Natural killer cell (primary cell): Measurements from ENCODE around the gene PBX2. TPM values are rescaled to one million over a fixed set of nuclear protein-coding genes. Genes with fewer than 3 reads are reported as not detected.
"Not testable (repeated sequence)": the region's sequence is repeated elsewhere in the genome, so short reads cannot be mapped to it uniquely, and the experiment has no call there.

Source experiments
- ATAC-seq, 3 donors: fragments of 150-1000 bp in 2 of 3; fragments of 200-7000 bp in 1 of 3; cut with Tn5 transposase; 1 replicate in 1 of 3; 2 replicates in 2 of 3; pipeline ENCODE4 v1.10.0; 2021; ENCODE audit warnings: mild to moderate bottlenecking in 2 of 3, moderate library complexity in 2 of 3
- DNase-seq, 2 donors: peaks; one replicate each; pipeline versions ENCODE4 v3.0.0 to v3.0.0-alpha.2; 2013 to 2021; ENCODE audit warnings: mixed read lengths in 1 of 2
- H3K27ac ChIP-seq: one replicate; pipeline ENCODE4 v1.5.1; 2013; ENCODE audit warnings: mild to moderate bottlenecking, low read length
- H3K27me3 ChIP-seq: one replicate; pipeline ENCODE4 v1.6.1; 2013; ENCODE audit warnings: low read length; ENCODE audit not compliant: control insufficient read depth, insufficient read depth
- H3K36me3 ChIP-seq: one replicate; pipeline ENCODE4 v1.6.1; 2013; ENCODE audit warnings: low read length; ENCODE audit not compliant: control insufficient read depth, insufficient read depth
- H3K4me1 ChIP-seq: one replicate; pipeline ENCODE4 v1.6.1; 2013; ENCODE audit warnings: low read length; ENCODE audit not compliant: control insufficient read depth, insufficient read depth
- H3K4me3 ChIP-seq: one replicate; pipeline ENCODE4 v1.5.1; 2013; ENCODE audit warnings: low read length
- H3K9me3 ChIP-seq: one replicate; pipeline ENCODE4 v1.6.1; 2013; ENCODE audit warnings: low read length; ENCODE audit not compliant: control insufficient read depth, insufficient read depth
- H3K27ac Mint-ChIP-seq, 2 donors: one replicate each; pipeline ENCODE4 v1.8.0; 2022; ENCODE audit warnings: mild to moderate bottlenecking in 2 of 2, mixed read lengths in 2 of 2, moderate library complexity in 1 of 2
- H3K27me3 Mint-ChIP-seq, 2 donors: one replicate each; pipeline ENCODE4 v1.8.0; 2022; ENCODE audit warnings: low read depth in 2 of 2, mixed read lengths in 2 of 2
- H3K36me3 Mint-ChIP-seq: one replicate; pipeline ENCODE4 v1.8.0; 2022; ENCODE audit warnings: mixed read lengths
- H3K4me1 Mint-ChIP-seq, 2 donors: one replicate each; pipeline ENCODE4 v1.8.0; 2022; ENCODE audit warnings: mixed read lengths in 2 of 2
- H3K4me3 Mint-ChIP-seq: one replicate; pipeline ENCODE4 v1.8.0; 2022; ENCODE audit warnings: mild to moderate bottlenecking, moderate library complexity, mixed read lengths
- H3K9me3 Mint-ChIP-seq, 2 donors: one replicate each; pipeline ENCODE4 v1.8.0; 2022; ENCODE audit warnings: mixed read lengths in 2 of 2
- WGBS: methylation state at CpG from one replicate; pipeline ENCODE4 v1.1.7; 2013; ENCODE audit warnings: missing lambda C conversion rate; ENCODE audit not compliant: insufficient coverage; 5-methylcytosine and 5-hydroxymethylcytosine counted together
- intact Hi-C: fragments of 100-400 bp; cut with micrococcal nuclease; formaldehyde crosslinking; loops from one replicate; pipeline ENCODE4 v1.14.2; 2022
- total RNA-seq, 4 donors: library from RNA; stranded (reverse); fragments of 120-200 nt in 1 of 4; gene quantifications; one replicate each; pipeline versions ENCODE4 v1.2.3 to v1.2.4, GENCODE V29; 2013 to 2022
- TF ChIP-seq, protein P1 (sequence below): fragments of 200-600 bp; IDR thresholded peaks from one replicate; pipeline ENCODE4 v1.8.0; 2022; ENCODE audit warnings: antibody characterized with exemption

Gene PBX2
- total RNA-seq, 3 donors from 2014 or later (not counting 1 experiment from before 2014, with no cell fraction given): 111 to 116 (median 112) TPM

DNA sequence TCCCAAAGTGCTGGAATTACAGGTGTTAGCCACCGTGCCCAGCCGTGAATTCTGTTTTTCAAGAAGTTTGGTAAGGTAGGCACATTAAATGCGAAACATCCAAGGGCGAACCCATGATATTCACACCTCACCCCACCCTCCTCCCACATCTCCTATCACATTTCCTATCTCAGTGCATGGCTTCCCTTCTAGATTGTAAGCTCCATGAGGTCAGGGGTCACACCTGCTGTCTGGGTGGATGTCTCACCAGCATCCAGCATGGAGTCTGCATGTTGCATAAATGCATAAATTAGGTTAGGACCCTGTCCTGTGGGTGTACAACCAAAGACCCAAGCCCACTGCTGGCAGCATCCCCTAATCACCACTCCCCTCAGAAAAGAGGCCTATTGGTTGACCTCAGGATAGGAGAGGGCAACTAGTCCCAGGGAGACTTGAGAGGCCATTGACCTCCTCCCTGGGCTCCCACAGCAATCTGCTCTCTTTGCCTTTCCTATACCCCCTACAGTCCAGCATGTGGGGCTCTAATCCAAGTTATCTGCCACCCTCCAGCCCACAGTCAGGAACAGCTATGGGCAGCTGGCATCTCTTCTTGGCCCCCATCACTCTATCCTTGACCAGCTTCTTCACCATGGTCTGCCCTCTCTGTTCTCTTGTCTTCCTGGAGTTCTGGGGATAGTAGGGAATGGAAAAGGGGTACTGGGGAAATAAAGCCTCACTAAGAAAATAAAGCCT, 42.4 kb downstream of the PBX2 start:
- Histone ChIP-seq H3K36me3 (no peaks in the 10 kb centered on the region), H3K9me3 (peaks cover 3% of the 10 kb centered on the region), H3K4me3 (no peak overlapping the region), H3K27me3 (peaks cover 21% of the 10 kb centered on the region), H3K4me1 (peaks cover 28% of the 10 kb centered on the region), H3K27ac (no peak overlapping the region)
- Mint-ChIP-seq H3K9me3 (no peaks in the 10 kb centered on the region), H3K4me1 (peaks cover 25 to 44% of the 10 kb centered on the region in 2 donors), H3K27ac (peak overlapping the region; percentile 80 to 91), H3K27me3 (peaks cover 20 to 37% of the 10 kb centered on the region in 2 donors), H3K36me3 (no peaks in the 10 kb centered on the region), H3K4me3 (peak overlapping the region; percentile 91)
- TF ChIP-seq, protein P1, sequence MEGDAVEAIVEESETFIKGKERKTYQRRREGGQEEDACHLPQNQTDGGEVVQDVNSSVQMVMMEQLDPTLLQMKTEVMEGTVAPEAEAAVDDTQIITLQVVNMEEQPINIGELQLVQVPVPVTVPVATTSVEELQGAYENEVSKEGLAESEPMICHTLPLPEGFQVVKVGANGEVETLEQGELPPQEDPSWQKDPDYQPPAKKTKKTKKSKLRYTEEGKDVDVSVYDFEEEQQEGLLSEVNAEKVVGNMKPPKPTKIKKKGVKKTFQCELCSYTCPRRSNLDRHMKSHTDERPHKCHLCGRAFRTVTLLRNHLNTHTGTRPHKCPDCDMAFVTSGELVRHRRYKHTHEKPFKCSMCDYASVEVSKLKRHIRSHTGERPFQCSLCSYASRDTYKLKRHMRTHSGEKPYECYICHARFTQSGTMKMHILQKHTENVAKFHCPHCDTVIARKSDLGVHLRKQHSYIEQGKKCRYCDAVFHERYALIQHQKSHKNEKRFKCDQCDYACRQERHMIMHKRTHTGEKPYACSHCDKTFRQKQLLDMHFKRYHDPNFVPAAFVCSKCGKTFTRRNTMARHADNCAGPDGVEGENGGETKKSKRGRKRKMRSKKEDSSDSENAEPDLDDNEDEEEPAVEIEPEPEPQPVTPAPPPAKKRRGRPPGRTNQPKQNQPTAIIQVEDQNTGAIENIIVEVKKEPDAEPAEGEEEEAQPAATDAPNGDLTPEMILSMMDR: peak; percentile 11
- 53% methylated on average over 4 of the region's 4 CpGs for WGBS
- intact Hi-C loops: loop anchor here (1.0 to 2.0 kb wide), 2 partner anchors 17 to 29 kb away; partner anchors contain the start of genes AGPAT1 and FKBPL
- ATAC-seq (no peak), DNase-seq (peak in 1 of 2 donors; percentile 41)

DNA sequence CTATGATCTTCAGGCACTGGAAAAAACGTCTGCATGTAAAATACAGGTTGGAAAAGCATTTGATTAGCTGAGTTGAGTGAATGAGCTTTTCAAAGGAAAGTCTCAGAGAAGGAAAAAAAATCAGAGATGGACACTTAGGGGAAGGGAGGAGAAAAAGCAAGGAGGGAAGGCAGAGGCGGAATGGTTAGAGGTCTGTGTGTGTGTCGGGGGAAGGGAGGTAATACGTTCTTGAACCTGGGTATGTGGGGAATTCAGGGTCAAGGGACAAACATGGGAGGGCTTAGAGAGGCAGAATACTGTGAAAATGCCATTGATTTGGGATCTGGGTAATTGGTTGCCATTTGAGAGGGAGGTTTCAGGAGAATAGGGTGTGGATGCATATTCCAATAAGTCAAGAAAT, 43.3 kb downstream of the PBX2 start:
- H3K9me3 ChIP-seq: peaks cover 3% of the 10 kb centered on the region
- H3K27ac ChIP-seq: no peak overlapping the region
- no peaks in the 10 kb centered on the region for H3K36me3 Mint-ChIP-seq
- intact Hi-C loops: no loop called here
- peaks cover 28% of the 10 kb centered on the region for H3K4me1 ChIP-seq
- H3K27me3 Mint-ChIP-seq: peaks cover 24 to 42% of the 10 kb centered on the region in 2 donors
- 64% methylated on average over 4 of the region's 4 CpGs for WGBS
- H3K4me3 ChIP-seq: no peak overlapping the region
- ATAC-seq: no peak
- H3K9me3 Mint-ChIP-seq: no peaks in the 10 kb centered on the region
- H3K27ac Mint-ChIP-seq: no peak overlapping the region
- peak overlapping the region; percentile 3 for H3K4me3 Mint-ChIP-seq
- H3K27me3 ChIP-seq: peaks cover 21% of the 10 kb centered on the region
- TF ChIP-seq, protein P1: no peak
- no peaks in the 10 kb centered on the region for H3K36me3 ChIP-seq
- DNase-seq: no peak
- H3K4me1 Mint-ChIP-seq: peaks cover 25 to 44% of the 10 kb centered on the region in 2 donors

DNA sequence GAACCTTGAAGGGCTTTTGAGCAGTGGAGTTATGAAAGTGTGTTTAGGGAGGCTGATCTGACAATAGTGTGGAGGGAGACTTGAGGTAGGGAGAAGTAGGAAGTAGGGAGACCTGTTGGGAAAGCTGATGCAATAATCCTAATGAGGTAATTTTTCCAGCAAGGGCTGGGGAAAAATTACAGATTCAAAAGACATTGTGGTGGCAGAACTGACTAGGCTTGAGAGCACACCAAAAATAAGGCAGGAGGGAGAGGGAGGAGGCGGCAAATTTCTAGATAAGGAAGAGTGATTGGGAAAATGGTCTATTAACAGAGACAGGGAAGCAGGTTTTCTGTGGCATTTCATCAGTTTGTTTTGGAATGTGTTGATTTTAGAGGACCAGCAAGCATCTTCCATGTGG, 43.7 kb downstream of the PBX2 start:
- no peaks in the 10 kb centered on the region for H3K36me3 ChIP-seq
- ATAC-seq: no peak
- peak overlapping the region; percentile 3 for H3K4me3 Mint-ChIP-seq
- H3K4me3 ChIP-seq: no peak overlapping the region
- H3K27ac Mint-ChIP-seq: no peak overlapping the region
- H3K4me1 ChIP-seq: peaks cover 28% of the 10 kb centered on the region
- WGBS: 96% methylated on average over 1 of the region's 1 CpG
- peaks cover 3% of the 10 kb centered on the region for H3K9me3 ChIP-seq
- H3K27ac ChIP-seq: no peak overlapping the region
- no peaks in the 10 kb centered on the region for H3K36me3 Mint-ChIP-seq
- peaks cover 21% of the 10 kb centered on the region for H3K27me3 ChIP-seq
- intact Hi-C loops: no loop called here
- peaks cover 25 to 43% of the 10 kb centered on the region in 2 donors for H3K27me3 Mint-ChIP-seq
- no peaks in the 10 kb centered on the region for H3K9me3 Mint-ChIP-seq
- H3K4me1 Mint-ChIP-seq: peaks cover 24 to 41% of the 10 kb centered on the region in 2 donors
- TF ChIP-seq, protein P1: no peak
- no peak for DNase-seq

DNA sequence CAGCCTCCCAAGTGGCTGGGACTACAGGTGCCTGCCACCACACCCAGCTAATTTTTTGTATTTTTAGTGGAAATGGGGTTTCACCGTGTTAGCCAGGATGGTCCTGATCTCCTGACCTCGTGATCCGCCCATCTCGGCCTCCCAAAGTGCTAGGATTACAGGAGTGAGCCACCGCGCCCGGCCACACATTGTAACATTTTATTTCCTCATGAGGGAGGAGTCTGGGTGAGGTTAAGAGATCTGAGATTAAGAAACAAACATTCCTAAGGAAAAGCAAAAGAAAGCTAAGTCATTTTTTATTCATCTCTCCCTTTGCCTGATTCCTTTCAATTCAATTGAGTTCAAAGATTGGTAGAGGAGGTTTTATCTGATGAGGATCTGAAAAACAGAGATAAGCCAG, 45.8 kb downstream of the PBX2 start:
- peaks cover 23% of the 10 kb centered on the region for H3K4me1 ChIP-seq
- H3K4me3 Mint-ChIP-seq, ATAC-seq, H3K9me3 Mint-ChIP-seq, DNase-seq, H3K36me3 Mint-ChIP-seq, H3K27ac Mint-ChIP-seq, H3K4me3 ChIP-seq, intact Hi-C loops, H3K36me3 ChIP-seq, H3K9me3 ChIP-seq, H3K27ac ChIP-seq: not testable (repeated sequence)
- Mint-ChIP-seq H3K4me1 (peaks cover 19 to 28% of the 10 kb centered on the region in 2 donors), H3K27me3 (peaks cover 19 to 34% of the 10 kb centered on the region in 2 donors)
- peaks cover 13% of the 10 kb centered on the region for H3K27me3 ChIP-seq
- 94% methylated on average over 7 of the region's 7 CpGs for WGBS
